Transverse colon (tissue), 4 donors: Measurements from ENCODE around the gene SLC4A7. TPM values are rescaled to one million over a fixed set of nuclear protein-coding genes. Genes with fewer than 3 reads are reported as not detected.
A peak's percentile ranks its signal among the peaks of the same experiment; 100 is the strongest.

Experiments
- DNase-seq: peaks from one replicate; pipeline ENCODE4 v3.0.0-alpha.2; 2019
- H3K27ac ChIP-seq, 4 donors: fragments of 200-600 bp; sonication (generic); 2 replicates each; pipeline ENCODE4 v1.5.1; 2016 to 2018; ENCODE audit warnings: inconsistent platforms in 4 of 4
- H3K27me3 ChIP-seq: fragments of 200-600 bp; sonication (generic); 2 replicates; pipeline ENCODE4 v1.5.1; 2017; ENCODE audit warnings: inconsistent platforms
- H3K36me3 ChIP-seq, 4 donors: fragments of 200-600 bp; sonication (generic); 2 replicates each; pipeline ENCODE4 v1.5.1; 2017 to 2019; ENCODE audit warnings: inconsistent platforms in 4 of 4
- H3K4me1 ChIP-seq, 4 donors: fragments of 200-600 bp; sonication (generic); 2 replicates each; pipeline ENCODE4 v1.5.1; 2017 to 2020; ENCODE audit warnings: inconsistent platforms in 4 of 4
- H3K4me3 ChIP-seq, 4 donors: fragments of 200-600 bp; sonication (generic); 1 replicate in 1 of 4; 2 replicates in 3 of 4; pipeline versions ENCODE4 v1.5.1 to v1.6.1; 2017 to 2019; ENCODE audit warnings: inconsistent platforms in 4 of 4
- H3K9me3 ChIP-seq, 2 donors: fragments of 200-600 bp; sonication (generic); 2 replicates each; pipeline ENCODE4 v1.5.1; 2017 to 2019; ENCODE audit warnings: inconsistent platforms in 2 of 2
- CTCF ChIP-seq, 5 experiments: fragments of 200-600 bp in 3 of 5; fragments of 450-650 bp in 2 of 5; sonication (generic) in 3 of 5; IDR thresholded peaks; 1 replicate in 2 of 5; 2 replicates in 3 of 5; pipeline ENCODE4 v1.5.1; 2016 to 2017; ENCODE audit warnings: antibody characterized with exemption in 5 of 5, inconsistent platforms in 3 of 5, mild to moderate bottlenecking in 2 of 5, moderate library complexity in 1 of 5
- EP300 ChIP-seq: sonication (generic); formaldehyde crosslinking; IDR thresholded peaks from one replicate; pipeline ENCODE4 v1.6.1; 2017; ENCODE audit warnings: antibody characterized with exemption, low read depth
- POLR2A ChIP-seq: fragments of 450-650 bp; IDR thresholded peaks from one replicate; pipeline ENCODE4 v1.6.1; 2016; ENCODE audit warnings: antibody characterized with exemption, mild to moderate bottlenecking, moderate library complexity
- POLR2AphosphoS5 ChIP-seq, 3 donors: sonication (generic); formaldehyde crosslinking; IDR thresholded peaks; one replicate each; pipeline ENCODE4 v1.6.1; 2016; ENCODE audit warnings: antibody characterized with exemption in 3 of 3
- WGBS, 2 donors: methylation state at CpG; one replicate each; pipeline ENCODE4 v1.1.5; 2018; ENCODE audit warnings: low coverage in 1 of 2; 5-methylcytosine and 5-hydroxymethylcytosine counted together
- in situ Hi-C, 4 donors: fragments of 200-750 bp; cut with MboI; loops; one replicate each; pipeline versions ENCODE4 v1.15.0 to v1.15.1; 2017; ENCODE audit warnings: low sequenced_read_pairs in 3 of 4, low pct_ligation_motif_present in 1 of 4, low pct_unique_long_range_greater_than_20kb in 1 of 4
- intact Hi-C: fragments of 100-400 bp; cut with DNase I; formaldehyde crosslinking; loops from one replicate; pipeline ENCODE4 v1.15.1; 2023; ENCODE audit warnings: low total_unique reads
- total RNA-seq, 4 donors: library from RNA; depleted of rRNA; stranded (reverse); fragments of >200 nt; gene quantifications; one replicate each; pipeline ENCODE4 v1.1.0, GENCODE V29; 2016

Gene SLC4A7
- total RNA-seq, 4 donors from 2014 or later, result 22.7 to 45.6 (median 35.4) TPM

DNA sequence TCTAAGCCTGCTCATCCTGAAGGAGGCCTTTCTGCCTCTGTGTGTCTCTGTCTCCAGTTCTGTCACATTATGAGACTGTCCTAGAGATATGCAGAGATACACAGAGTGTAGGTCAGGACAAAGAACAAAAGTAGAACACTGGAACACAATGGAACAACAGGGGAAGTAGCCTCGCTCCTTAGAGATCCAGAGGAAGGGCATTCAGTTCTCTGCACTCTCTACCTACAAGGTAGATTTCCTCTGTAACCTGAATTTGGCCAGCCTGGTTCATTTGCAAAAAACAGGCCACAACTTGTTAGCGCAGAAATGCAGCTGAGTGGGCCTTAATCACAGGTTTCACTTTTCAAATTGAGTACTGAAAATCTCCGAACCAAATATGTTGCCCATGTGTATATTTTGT is 134.4 kb downstream of the SLC4A7 start:
- 76 to 100% methylated on average over 1 to 3 of the region's 3 CpGs for WGBS, 2 donors
- H3K4me3 ChIP-seq, result no peak overlapping the region
- H3K4me1 ChIP-seq, result peaks cover 0 to 22% (median 3%) of the 10 kb centered on the region in 4 donors
- intact Hi-C loops (no loop called here), in situ Hi-C loops (no loop called here)
- H3K9me3 ChIP-seq, result no peaks in the 10 kb centered on the region
- no peak overlapping the region for H3K27ac ChIP-seq
- H3K36me3 ChIP-seq, result no peaks in the 10 kb centered on the region
- DNase-seq, result no peak
- H3K27me3 ChIP-seq, result no peaks in the 10 kb centered on the region
- TF ChIP-seq POLR2AphosphoS5 (IDR thresholded peaks at IDR 0.05) (no peak), EP300 (no peak), POLR2A (no peak), CTCF (IDR thresholded peaks at IDR 0.05) (no peak)

DNA sequence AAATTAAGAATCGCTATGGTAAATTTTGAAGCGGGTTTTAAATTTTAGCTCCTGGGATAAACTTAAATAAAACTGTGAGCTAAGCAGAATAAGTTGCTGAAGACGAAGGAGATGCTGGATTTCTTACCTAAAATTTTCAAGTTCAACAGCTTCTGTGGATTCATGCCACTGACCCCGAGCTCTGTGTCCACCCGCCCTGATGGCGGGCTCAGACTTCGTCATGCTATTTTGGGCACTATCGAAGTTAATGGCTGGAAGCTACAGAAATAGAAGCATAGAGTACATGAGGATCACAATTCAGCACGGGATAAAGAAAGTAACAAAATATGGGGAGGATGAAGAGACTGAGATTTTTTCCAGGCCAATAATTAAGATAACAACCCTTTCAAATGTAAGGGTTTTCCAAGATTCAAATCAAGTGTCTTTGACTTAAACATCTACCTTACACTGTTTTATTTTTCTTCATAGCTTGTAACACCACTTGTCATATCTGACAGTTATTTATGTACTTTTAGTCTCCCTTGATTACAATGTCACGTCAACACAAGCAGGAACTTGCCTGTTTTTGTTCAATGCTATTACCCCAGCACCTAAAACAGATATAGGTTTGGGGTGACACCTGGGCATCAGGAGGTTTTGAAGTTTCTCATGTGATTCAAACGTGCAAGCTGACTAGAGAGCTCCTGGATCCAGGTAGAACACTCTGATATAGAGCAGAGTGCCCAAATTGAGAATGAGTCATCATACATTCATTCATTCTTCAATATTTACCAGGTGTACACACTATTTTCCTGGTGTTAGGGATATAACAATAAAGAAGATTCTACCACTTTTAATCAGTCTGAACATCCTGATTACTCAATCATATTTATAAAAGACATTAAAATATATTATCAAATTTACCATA is 138.0 kb downstream of the SLC4A7 start:
- 74 to 75% methylated on average over 11 of the region's 11 CpGs for WGBS, 2 donors
- no peaks in the 10 kb centered on the region for H3K9me3 ChIP-seq
- intact Hi-C loops (no loop called here), in situ Hi-C loops (no loop called here)
- H3K4me1 ChIP-seq, result peaks cover 0 to 14% (median 2%) of the 10 kb centered on the region in 4 donors
- TF ChIP-seq POLR2AphosphoS5 (IDR thresholded peaks at IDR 0.05) (no peak), EP300 (no peak), CTCF (IDR thresholded peaks at IDR 0.05) (no peak), POLR2A (no peak)
- no peak overlapping the region for H3K4me3 ChIP-seq
- peak overlapping the region; percentile 5 to 49 (median 22) for H3K27ac ChIP-seq
- H3K27me3 ChIP-seq, result no peaks in the 10 kb centered on the region
- no peaks in the 10 kb centered on the region for H3K36me3 ChIP-seq
- DNase-seq, result no peak

- peak overlapping the region; percentile 5 to 49 (median 22) for H3K27ac ChIP-seq
Observed at GRCh38 chr3:27345493-27345892, 138.7 kb downstream of the SLC4A7 start.

More at GRCh38 chr3:27345493-27345892, 138.7 kb downstream of the SLC4A7 start:
- in situ Hi-C loops, result no loop called here
- TF ChIP-seq POLR2AphosphoS5 (IDR thresholded peaks at IDR 0.05) (peak in 2 of 3 donors; percentile 14 to 38), EP300 (peak; percentile 69), POLR2A (no peak), CTCF (IDR thresholded peaks at IDR 0.05) (no peak)
- no peaks in the 10 kb centered on the region for H3K27me3 ChIP-seq
- 40% methylated on average over 5 of the region's 5 CpGs; no CpG with 5 or more reads in 1 of the 2 donors for WGBS, 2 donors
- intact Hi-C loops, result no loop called here
- no peaks in the 10 kb centered on the region for H3K36me3 ChIP-seq
- peaks cover 0 to 14% (median 2%) of the 10 kb centered on the region in 4 donors for H3K4me1 ChIP-seq
- no peak overlapping the region for H3K4me3 ChIP-seq
- DNase-seq, result peak; percentile 58
- H3K9me3 ChIP-seq, result no peaks in the 10 kb centered on the region
